Natural killer cell treated with Interleukin-12 subunit alpha and Interleukin-12 subunit beta and Interleukin-15 and Interleukin-18, amount 100 ng/mL, for 72 hours (primary cell): ENCODE measurements around the gene TSPY1. TPM values are rescaled to one million over a fixed set of nuclear protein-coding genes. Genes with fewer than 3 reads are reported as not detected.
"Not testable (repeated sequence)": the region's sequence is repeated elsewhere in the genome, so short reads cannot be mapped to it uniquely, and the experiment has no call there.

Experiments used
- ATAC-seq, 2 donors: fragments of 150-1000 bp; cut with Tn5 transposase in 1 of 2; sonication (Bioruptor Pico), chemical (Tn5 transposase) in 1 of 2; 2 replicates each; pipeline ENCODE4 v1.10.0; 2021
- DNase-seq: peaks from one replicate; pipeline ENCODE4 v3.0.0; 2022; ENCODE audit warnings: low spot score
- H3K27ac Mint-ChIP-seq, 2 donors: 1 replicate in 1 of 2; 2 replicates in 1 of 2; pipeline ENCODE4 v1.8.0; 2022; ENCODE audit warnings: mixed read lengths in 2 of 2, mild to moderate bottlenecking in 1 of 2, moderate library complexity in 1 of 2
- H3K27me3 Mint-ChIP-seq, 2 donors: 1 replicate in 1 of 2; 2 replicates in 1 of 2; pipeline ENCODE4 v1.8.0; 2022; ENCODE audit warnings: mixed read lengths in 2 of 2
- H3K36me3 Mint-ChIP-seq: one replicate; pipeline ENCODE4 v1.8.0; 2022; ENCODE audit warnings: mixed read lengths
- H3K4me1 Mint-ChIP-seq, 2 donors: 1 replicate in 1 of 2; 2 replicates in 1 of 2; pipeline ENCODE4 v1.8.0; 2022; ENCODE audit warnings: low read depth in 2 of 2, mixed read lengths in 2 of 2, mild to moderate bottlenecking in 1 of 2
- H3K4me3 Mint-ChIP-seq: one replicate; pipeline ENCODE4 v1.8.0; 2022; ENCODE audit warnings: mixed read lengths
- H3K9me3 Mint-ChIP-seq: 2 replicates; pipeline ENCODE4 v1.8.0; 2022; ENCODE audit warnings: mixed read lengths
- total RNA-seq, 2 donors: library from RNA; stranded (reverse); gene quantifications; one replicate each; pipeline ENCODE4 v1.2.3, GENCODE V29; 2022

TSPY1 gene
- total RNA-seq: not detected

GRCh38 chrY:9466655-9467054, at the start of gene TSPY1:
TSS of gene TSPY1 (plus strand) at chrY:9466955. CDS start at chrY:9467001, 46 bp downstream.
- H3K4me1 Mint-ChIP-seq, H3K9me3 Mint-ChIP-seq, H3K27ac Mint-ChIP-seq, H3K36me3 Mint-ChIP-seq, DNase-seq, H3K4me3 Mint-ChIP-seq, H3K27me3 Mint-ChIP-seq, ATAC-seq: not testable (repeated sequence)

- not testable (repeated sequence) for H3K4me3 Mint-ChIP-seq, H3K36me3 Mint-ChIP-seq, ATAC-seq, H3K27me3 Mint-ChIP-seq, H3K9me3 Mint-ChIP-seq, H3K27ac Mint-ChIP-seq, H3K4me1 Mint-ChIP-seq, DNase-seq
These were observed 20.2 kb downstream of the TSPY1 start, which contains the start of gene TSPY9 for GRCh38 chrY:9486967-9487366. TSS of gene TSPY9 (plus strand) at chrY:9487267. CDS start at chrY:9487313, 46 bp downstream.

GRCh38 chrY:9504396-9504795, 37.6 kb downstream of the TSPY1 start:
- H3K9me3 Mint-ChIP-seq: not testable (repeated sequence)

GRCh38 chrY:9516287-9516686, 49.5 kb downstream of the TSPY1 start:
- ATAC-seq, H3K36me3 Mint-ChIP-seq, H3K9me3 Mint-ChIP-seq, H3K27ac Mint-ChIP-seq, H3K4me3 Mint-ChIP-seq, H3K27me3 Mint-ChIP-seq, H3K4me1 Mint-ChIP-seq, DNase-seq: not testable (repeated sequence)

More at GRCh38 chrY:9504396-9504795, 37.6 kb downstream of the TSPY1 start:
- not testable (repeated sequence) for H3K36me3 Mint-ChIP-seq, H3K4me1 Mint-ChIP-seq, DNase-seq, H3K27me3 Mint-ChIP-seq, ATAC-seq, H3K4me3 Mint-ChIP-seq, H3K27ac Mint-ChIP-seq

Other genes with a start within 250 kb of the TSPY1 start
- gene TSPY4, start 129.5 kb upstream of the TSPY1 start, total RNA-seq: not detected
- not detected for gene TSPY8, start 109.2 kb upstream of the TSPY1 start, total RNA-seq
- gene TSPY3, start 68.5 kb upstream of the TSPY1 start, total RNA-seq: not detected
- gene TSPY9, start 20.3 kb downstream of the TSPY1 start, total RNA-seq: not detected
- not detected for gene TSPY10, start 60.9 kb downstream of the TSPY1 start, total RNA-seq